T1000 (cell line): Measurements from ENCODE around the gene FYN.
"Not testable (repeated sequence)": the region's sequence is repeated elsewhere in the genome, so short reads cannot be mapped to it uniquely, and the experiment has no call there.

Source experiments
- DNase-seq: peaks from one replicate; lab custom pipeline; 2025; ENCODE audit warnings: mixed read lengths; lab: John Stamatoyannopoulos, UW

The FYN gene

DNA sequence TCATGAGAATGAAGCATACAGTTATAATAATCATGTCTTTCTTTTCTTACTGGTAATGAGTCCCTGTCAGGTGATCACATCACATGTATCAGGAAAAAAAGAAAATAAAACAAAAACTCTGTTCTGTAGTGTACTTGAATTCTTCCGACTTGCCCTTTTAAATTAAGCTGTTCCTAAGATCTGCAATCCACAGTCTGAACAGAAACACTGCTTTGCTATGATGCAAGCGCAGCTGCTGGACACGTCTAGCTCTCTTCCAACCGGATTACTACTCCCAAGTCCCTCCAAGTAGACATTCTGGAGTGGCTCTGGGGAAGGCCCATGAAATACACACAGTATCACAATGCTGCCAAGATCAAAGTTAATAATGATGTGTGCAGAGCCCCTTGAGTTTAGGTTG, 83.7 kb downstream of the FYN start:
- DNase-seq = no peak

- DNase-seq = no peak
Observed at GRCh38 chr6:111788379-111789276, 84.6 kb downstream of the FYN start.

DNA sequence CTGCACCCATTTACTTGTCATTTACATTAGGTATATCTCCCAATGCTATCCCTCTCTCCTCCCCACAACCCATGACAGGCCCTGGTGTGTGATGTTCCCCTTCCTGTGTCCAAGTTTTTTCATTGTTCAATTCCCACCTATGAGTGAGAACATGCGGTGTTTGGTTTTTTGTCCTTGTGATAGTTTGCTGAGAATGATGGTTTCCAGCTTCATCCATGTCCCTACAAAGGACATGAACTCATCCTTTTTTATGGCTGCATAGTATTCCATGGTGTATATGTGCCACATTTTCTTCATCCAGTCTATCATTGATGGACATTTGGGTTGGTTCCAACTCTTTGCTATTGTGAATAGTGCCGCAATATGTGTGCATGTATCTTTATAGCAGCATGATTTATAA, 87.1 kb downstream of the FYN start:
- DNase-seq = not testable (repeated sequence)

DNA sequence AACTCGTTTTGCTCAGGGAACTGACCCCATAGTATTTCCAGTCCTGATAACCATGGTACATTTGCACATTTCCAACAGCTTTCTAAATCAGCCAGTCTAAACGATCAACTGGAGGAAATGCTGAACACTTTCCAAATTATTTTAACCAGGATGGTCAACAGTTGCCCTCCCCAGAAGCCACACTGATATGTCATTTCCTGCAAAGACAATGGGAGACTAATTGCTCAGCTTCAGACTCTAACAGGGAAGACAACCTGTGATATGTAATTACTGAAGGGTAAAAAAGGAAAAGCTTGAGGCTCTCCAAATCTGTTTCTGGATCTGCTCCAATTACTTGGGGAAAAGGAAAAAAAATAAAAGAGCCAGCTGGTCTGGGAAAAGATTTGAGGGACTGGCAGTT, 88.8 kb downstream of the FYN start:
- DNase-seq = no peak

DNA sequence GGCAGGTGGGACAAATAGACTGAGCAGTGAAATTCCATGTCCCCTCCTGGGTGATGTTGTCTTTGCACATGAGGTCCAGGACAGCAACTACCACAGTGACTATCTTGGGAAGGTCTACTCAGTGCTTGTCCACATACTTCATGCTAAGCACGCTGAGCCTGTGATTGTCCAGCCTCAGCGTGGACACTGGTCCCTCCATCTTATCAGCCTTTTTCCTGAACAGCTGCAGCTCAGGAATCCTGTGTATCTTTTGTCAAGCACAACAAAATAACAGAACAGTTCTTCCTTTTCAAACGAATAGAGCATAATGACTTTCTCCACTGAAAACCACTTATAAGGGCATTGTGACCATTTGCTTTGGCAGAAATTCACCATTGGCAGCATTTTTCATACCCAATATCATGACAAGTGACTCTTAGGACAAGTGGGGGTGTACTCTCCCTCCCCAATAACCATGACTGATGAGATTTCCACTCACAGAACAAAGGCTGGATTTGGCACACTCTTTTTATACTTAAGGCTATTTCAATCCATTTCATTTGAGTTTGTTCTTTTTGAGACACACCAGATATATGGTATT, 90.3 kb downstream of the FYN start:
- DNase-seq = no peak

DNA sequence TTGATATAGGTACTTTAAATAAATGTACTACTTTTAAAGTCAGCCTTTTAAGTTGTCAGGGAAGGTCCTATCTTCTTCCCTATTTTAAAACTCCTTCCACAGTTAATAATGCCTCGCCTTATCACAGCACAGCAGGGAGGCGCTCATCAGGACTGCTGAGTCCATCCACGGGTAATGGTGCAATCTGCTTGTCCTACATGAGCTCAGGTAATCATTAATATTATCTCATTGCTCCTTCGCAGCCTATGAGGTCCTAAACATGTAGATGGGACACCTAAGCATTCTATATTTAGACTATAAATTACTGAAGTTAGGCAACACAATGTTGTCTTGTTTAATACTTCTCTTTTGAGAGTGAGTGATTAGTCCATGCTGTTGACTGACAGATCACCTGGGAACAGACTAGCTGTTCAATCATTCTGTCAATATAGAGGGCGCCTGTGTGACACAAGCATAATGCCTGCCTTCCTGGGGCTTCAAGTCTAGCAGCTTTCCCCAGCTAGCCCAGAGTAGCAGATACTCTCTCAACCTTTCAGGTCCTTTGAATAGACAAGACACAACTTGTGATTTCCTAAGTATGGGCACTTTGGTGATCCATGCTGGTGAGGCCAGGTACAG, 91.0 kb downstream of the FYN start:
- no peak for DNase-seq

GRCh38 chr6:111781041-111781708, 92.1 kb downstream of the FYN start:
- no peak for DNase-seq

- no peak for DNase-seq
Observed at GRCh38 chr6:111780393-111780792, 92.9 kb downstream of the FYN start.

DNA sequence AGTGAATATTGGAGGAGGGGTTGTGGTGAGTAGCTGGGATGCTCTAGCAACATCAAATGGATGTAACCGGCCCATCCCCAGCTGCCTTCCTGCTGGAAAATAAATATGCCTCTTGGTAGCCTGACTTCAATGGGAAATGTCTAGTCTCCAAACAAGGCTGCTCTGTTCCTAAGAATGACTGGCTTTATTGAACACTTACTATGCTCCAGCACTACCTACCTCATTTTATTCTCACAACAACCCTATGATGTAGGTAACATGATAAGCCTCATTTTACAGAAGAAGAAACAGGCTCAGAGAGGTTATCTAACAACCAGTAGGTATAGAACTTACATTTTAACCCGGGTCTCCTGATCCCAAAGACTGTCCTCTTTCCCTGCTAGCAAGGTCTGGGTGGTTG, 93.6 kb downstream of the FYN start:
- no peak for DNase-seq

DNA sequence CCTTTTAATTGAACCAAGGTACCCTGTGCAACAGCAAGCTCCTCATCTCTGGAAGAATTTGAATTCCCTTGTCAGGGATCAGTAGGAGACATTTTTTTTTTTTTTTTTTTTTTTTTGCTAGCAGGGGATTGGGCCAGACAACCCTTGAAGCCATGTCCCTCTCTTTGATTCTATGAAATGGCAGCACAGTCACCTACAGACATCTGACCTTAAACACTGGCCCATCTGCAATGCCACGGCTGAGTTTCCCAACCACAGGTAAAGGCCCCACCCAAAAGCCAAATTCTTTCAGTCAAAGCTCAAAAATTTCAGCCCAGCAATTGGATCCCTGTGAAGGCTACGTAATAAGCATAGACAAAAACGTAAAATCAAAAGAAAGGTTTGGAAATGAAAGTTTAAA, 94.2 kb downstream of the FYN start:
- DNase-seq = no peak

- no peak for DNase-seq
Observed at GRCh38 chr6:111777357-111777756, 95.9 kb downstream of the FYN start.

GRCh38 chr6:111776236-111777221, 96.7 kb downstream of the FYN start:
- no peak for DNase-seq

GRCh38 chr6:111775145-111775922, 97.9 kb downstream of the FYN start:
- no peak for DNase-seq

- DNase-seq = no peak
Observed at GRCh38 chr6:111774346-111774703, 98.9 kb downstream of the FYN start.

GRCh38 chr6:111773501-111774345, 99.5 kb downstream of the FYN start:
- DNase-seq = no peak

GRCh38 chr6:111772381-111772780, 100.9 kb downstream of the FYN start:
- no peak for DNase-seq

GRCh38 chr6:111771629-111772028, 101.6 kb downstream of the FYN start:
- DNase-seq = no peak

DNA sequence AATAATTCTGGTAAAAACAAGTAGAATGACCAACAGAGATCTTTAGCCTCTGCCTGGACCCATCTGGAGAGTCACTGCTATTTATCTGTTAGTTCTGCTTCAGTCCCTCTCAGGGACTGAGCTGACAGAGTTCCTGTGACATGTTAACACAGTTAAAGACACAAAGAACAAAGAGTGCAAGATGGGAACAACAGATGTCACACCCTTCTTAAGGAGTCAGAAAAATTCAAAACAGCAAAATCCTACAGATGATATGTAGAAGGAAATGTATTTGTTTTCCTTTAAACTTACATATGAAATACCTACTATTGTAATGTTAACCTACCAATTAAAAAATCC, 102.2 kb downstream of the FYN start:
- DNase-seq = no peak

- DNase-seq = no peak
Observed at GRCh38 chr6:111770263-111771093, 102.8 kb downstream of the FYN start.
